ENCODE measurements around the gene ANKRD39. TPM values are rescaled to one million over a fixed set of nuclear protein-coding genes. Genes with fewer than 3 reads are reported as not detected.
A peak's percentile ranks its signal among the peaks of the same experiment; 100 is the strongest.
"Not testable (repeated sequence)": the region's sequence is repeated elsewhere in the genome, so short reads cannot be mapped to it uniquely, and the experiment has no call there.

The ANKRD39 gene
- total RNA-seq, 1 experiment from 2014 or later = 21.5 TPM

DNA sequence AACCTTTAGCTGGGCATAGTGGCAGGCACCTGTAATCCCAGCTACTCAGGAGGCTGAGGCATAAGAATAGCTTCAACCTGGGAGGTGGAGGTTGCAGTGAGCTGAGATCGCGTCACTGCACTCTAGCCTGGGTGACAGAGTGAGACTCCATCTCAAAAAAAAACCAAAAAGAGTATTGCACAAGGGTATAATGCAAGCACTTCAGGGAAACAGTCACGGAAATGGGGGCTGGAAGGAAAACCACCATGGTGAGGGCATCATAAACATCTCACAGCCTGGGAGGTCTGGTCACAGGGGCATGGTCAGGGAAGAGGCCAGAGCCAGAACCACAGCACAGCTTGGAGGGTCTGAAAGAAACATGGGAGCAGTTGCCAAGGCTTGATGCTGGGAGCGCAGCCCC, 5.2 kb upstream of the ANKRD39 start:
- H3K27me3 ChIP-seq (replicated peaks); H3K27ac ChIP-seq; H3K9me3 ChIP-seq (replicated peaks); H3K4me3 ChIP-seq: not testable (repeated sequence)
- H3K4me1 ChIP-seq (replicated peaks) = peaks cover 28% of the 10 kb centered on the region
- peaks cover 80% of the 10 kb centered on the region for H3K36me3 ChIP-seq
- DNase-seq (ENCODE audit: low read depth in 1 of 2, low spot score in 2 of 2) = peak in 1 of 2 experiments; percentile 19

DNA sequence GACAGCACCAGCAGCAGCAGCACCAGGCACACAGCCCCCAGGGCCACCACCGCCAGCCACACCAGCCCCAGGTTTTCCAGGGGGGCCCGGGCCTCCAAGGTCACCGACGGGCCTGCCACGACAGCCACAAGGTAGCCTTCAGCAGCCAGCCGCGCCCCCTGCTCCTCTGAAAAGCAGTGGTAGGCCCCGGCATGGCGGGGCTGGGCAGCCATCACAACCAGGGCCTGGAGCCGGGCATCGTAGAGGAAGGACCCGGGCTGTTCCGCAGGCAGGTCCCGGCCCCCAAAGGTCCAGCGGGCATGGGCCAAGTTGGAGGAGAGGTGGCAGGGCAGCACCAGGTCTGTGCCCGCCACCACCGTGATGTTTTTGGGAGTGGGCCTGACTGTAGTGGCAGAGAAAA, 3.3 kb upstream of the ANKRD39 start:
- Histone ChIP-seq H3K4me3 (no peak overlapping the region), H3K4me1 (replicated peaks) (peaks cover 28% of the 10 kb centered on the region), H3K27me3 (replicated peaks) (no peaks in the 10 kb centered on the region), H3K9me3 (replicated peaks) (no peaks in the 10 kb centered on the region; the same call in 1 of the 2 replicates), H3K27ac (no peak overlapping the region), H3K36me3 (peaks cover 66% of the 10 kb centered on the region)
- DNase-seq (ENCODE audit: low read depth in 1 of 2, low spot score in 2 of 2) = no peak

DNA sequence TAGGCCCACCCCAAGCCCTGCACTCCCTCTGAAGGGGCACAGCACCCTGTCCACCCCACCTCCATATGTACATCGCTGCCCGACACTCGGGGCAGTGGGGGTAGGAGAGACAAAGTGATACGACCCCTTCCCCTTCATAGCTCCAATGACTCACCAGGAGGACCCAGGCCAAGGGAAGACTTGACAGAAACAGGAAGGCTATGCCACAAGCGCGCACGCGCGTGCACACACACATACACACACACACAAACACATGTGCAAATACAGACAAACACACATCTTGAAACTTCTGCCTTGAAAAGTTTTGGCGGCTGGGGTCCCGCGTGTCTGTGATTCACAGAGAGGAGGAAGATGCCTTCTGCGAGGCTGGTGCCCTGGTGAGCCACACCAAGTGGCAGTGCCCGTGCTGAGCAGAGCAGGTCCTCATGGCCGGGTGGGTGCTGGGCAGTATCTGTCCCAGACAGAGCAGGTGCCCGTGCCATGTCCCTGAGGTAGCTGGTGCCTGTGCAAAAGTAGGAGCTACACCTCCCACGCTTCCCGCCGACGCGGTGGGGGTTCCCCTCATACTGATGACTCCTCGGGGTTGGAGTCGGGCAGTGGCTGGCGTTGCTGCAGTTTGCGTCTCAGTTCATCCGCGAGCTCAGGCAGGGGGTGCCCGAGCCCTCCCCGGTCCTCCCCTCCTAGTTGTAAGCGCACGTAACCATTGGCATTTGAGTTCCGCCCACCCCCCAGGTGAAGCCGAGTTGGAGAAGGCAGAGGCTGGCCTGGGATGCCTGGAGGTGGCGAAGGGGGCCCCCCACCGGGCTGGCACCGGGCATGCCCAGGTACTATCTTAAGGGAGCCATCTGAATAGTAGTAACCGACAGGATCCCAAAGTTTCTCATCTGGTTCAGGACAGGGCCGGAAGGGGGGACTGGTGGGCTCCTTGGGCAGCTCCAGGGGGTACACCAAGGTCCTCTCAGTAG, 2.5 kb upstream of the ANKRD39 start:
- no peak for DNase-seq (ENCODE audit: low read depth in 1 of 2, low spot score in 2 of 2)
- no peaks in the 10 kb centered on the region for H3K27me3 ChIP-seq (replicated peaks)
- peaks cover 28% of the 10 kb centered on the region for H3K4me1 ChIP-seq (replicated peaks)
- no peak overlapping the region for H3K4me3 ChIP-seq
- H3K27ac ChIP-seq = no peak overlapping the region
- H3K36me3 ChIP-seq = peaks cover 59% of the 10 kb centered on the region
- H3K9me3 ChIP-seq (replicated peaks) = no peaks in the 10 kb centered on the region; the same call in 1 of the 2 replicates

DNA sequence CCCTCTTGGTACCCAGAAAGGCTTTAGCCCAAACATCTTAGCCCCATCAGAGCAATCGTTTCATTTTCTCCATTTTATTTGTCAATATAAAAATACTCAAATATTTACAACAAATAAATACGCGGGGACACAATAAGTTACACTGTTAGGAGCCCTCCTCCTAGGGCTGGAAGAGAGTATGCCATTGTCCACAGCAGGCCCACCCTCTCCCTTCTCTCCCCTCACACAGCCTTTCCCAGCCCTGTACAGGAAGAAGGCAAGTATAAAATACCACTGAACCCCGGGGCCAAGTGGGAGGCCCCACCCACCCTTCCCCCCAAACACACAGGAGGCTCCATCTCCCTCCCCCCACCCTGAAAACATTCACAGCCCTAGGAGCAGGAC, 1.9 kb upstream of the ANKRD39 start:
- DNase-seq (ENCODE audit: low read depth in 1 of 2, low spot score in 2 of 2) = no peak
- peaks cover 28% of the 10 kb centered on the region for H3K4me1 ChIP-seq (replicated peaks)
- H3K36me3 ChIP-seq = peaks cover 52% of the 10 kb centered on the region
- no peaks in the 10 kb centered on the region; the same call in 1 of the 2 replicates for H3K9me3 ChIP-seq (replicated peaks)
- H3K4me3 ChIP-seq = no peak overlapping the region
- no peaks in the 10 kb centered on the region for H3K27me3 ChIP-seq (replicated peaks)
- H3K27ac ChIP-seq = no peak overlapping the region

DNA sequence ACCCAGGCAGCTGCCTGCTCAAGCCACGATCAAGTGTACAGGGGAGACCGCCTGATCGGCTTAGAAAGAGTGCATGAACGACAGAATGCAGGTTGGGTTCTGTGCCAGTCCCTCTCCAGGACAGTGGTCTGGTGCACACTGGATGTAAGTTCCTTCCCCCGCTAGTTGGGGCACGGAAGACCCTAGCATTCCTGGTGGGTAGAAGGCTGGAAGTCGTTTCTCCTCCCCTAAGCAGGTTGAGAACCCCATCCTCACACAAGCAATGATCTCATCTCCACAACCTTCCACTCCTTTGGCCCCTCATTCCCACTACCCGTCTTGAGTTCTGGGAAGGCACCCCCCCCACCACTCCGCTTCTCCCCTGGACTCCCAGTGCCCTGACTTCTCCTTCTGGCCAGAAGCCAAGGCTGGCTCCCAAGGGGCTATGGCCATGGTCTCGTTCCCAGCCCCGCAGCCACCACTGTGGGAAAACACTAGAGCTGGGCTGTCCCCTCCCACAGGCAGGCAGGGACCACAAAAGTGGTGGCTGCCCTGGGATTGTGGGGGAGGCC, 1.4 kb upstream of the ANKRD39 start:
- Histone ChIP-seq H3K9me3 (replicated peaks) (no peaks in the 10 kb centered on the region; the same call in 1 of the 2 replicates), H3K4me3 (no peak overlapping the region), H3K27ac (no peak overlapping the region)

DNA sequence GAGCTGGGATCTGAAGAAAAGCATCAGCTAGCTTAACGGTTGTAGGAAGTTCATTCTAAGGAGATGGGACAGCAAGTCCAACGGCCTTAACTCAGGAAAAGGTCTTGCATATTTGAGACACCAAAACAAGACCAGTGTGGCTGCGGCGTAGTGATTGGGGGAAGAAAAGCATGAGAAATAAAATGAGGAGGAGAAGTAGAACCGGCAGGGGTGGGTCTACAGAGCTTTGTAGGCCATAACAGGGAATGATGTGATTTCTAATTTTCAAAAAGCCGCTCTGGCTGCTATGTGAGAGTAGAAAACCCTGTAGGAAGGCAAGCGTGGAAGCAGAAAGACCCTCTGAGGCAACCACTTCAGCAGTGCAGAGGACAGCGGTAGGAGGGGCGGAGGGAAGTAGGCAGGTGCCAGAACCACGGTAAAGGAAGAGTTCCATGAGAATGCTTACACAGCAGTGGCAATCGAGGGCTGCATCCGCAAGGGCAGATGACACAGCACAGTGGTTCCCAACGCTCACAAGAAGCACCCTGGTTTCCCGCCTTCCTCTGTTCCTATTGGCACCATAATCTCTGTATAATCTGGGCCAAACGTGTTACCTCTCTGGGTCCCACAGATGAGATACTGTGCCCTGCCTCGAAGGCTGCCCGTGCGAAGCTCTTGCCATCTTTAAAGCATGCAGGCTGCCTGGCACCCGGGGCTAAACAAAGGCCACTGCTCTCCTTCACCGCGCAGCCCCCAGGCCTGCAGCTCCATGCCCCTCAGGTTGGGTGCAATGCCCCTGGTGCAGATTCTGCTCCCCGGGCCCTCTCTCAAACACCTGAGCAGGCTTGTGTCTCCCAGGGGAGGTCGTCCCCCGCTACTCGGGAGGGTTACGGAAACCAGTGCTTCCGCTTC, 795 bp downstream of the ANKRD39 start:
- Histone ChIP-seq H3K27me3 (replicated peaks) (no peaks in the 10 kb centered on the region), H3K9me3 (replicated peaks) (no peaks in the 10 kb centered on the region; the same call in 1 of the 2 replicates), H3K27ac (peak overlapping the region; percentile 38; the same call in 1 of the 2 replicates), H3K4me1 (replicated peaks) (peaks cover 19% of the 10 kb centered on the region), H3K4me3 (peak overlapping the region; percentile 75), H3K36me3 (peaks cover 36% of the 10 kb centered on the region)
- DNase-seq (ENCODE audit: low read depth in 1 of 2, low spot score in 2 of 2) = peak in 1 of 2 experiments; percentile 32

More for the DNA sequence above, 1.4 kb upstream of the ANKRD39 start:
- Histone ChIP-seq H3K4me1 (replicated peaks) (peaks cover 28% of the 10 kb centered on the region), H3K36me3 (peaks cover 47% of the 10 kb centered on the region), H3K27me3 (replicated peaks) (no peaks in the 10 kb centered on the region)
- DNase-seq (ENCODE audit: low read depth in 1 of 2, low spot score in 2 of 2) = no peak

DNA sequence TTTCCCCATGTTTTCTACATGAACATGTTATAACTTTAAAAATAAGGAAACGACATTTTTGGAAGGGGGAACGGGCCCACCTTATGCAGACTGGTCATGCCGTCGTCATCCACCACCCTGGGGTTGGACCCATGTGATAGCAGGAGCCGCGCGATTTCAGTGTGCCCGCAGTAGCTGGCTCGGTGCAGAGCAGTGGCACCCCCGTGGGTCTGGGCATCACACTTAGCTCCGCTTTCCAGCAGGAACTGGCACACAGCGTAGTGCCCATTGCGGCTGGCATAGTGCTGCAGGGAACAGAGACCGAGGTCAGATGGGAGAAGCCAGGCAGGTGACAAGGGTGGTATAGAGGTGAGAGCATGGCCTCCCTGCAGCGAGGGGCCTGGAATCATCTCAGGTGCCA, 4.5 kb downstream of the ANKRD39 start:
- H3K27ac ChIP-seq = no peak overlapping the region
- no peaks in the 10 kb centered on the region for H3K9me3 ChIP-seq (replicated peaks)
- H3K27me3 ChIP-seq (replicated peaks) = no peaks in the 10 kb centered on the region
- DNase-seq (ENCODE audit: low read depth in 1 of 2, low spot score in 2 of 2) = no peak
- peaks cover 25% of the 10 kb centered on the region for H3K36me3 ChIP-seq
- peaks cover 13% of the 10 kb centered on the region for H3K4me1 ChIP-seq (replicated peaks)
- no peak overlapping the region for H3K4me3 ChIP-seq

DNA sequence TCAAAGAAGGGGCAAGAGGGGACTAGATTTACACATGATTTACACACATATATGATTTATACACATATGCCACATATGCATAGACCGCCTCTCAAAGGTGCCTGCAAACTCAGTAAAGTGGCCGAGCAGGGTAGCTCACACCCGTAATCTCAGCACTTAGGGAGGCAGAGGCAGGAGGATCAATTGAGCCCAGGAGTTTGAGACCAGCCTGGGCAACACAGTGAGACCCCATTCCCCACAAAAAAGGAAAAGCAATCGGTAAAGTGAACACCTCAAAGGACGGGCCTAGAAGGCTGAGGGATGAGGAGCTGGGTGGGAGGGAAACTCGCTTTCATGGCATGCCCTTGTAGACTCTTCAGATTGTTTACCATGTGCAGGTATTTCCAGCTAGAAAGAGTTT, 5.1 kb downstream of the ANKRD39 start:
- Histone ChIP-seq H3K9me3 (replicated peaks) (no peaks in the 10 kb centered on the region), H3K4me3 (no peak overlapping the region), H3K27ac (no peak overlapping the region), H3K36me3 (peaks cover 30% of the 10 kb centered on the region), H3K27me3 (replicated peaks) (no peaks in the 10 kb centered on the region), H3K4me1 (replicated peaks) (peaks cover 11% of the 10 kb centered on the region)
- DNase-seq (ENCODE audit: low read depth in 1 of 2, low spot score in 2 of 2) = no peak

DNA sequence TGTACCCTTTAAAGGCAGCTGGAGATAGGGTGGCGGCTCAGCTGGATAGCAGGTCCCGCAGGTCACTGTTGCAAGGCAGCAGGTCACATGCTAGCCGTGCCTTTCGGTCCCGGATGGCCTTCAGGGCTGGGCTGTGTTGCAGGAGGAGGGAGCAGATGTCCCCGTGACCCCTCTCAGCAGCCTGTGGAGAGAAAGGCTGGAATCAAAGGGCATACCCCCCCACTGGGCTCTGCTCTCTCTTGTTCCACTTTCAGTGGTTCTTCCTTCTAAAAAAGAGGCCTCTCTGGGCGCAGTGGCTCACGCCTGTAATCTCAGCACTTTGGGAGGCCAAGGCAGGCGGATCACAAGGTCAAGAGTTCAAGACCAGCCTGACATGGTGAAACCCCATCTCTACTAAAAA, 9.6 kb downstream of the ANKRD39 start:
- H3K36me3 ChIP-seq = peaks cover 28% of the 10 kb centered on the region
- no peak for DNase-seq (ENCODE audit: low read depth in 1 of 2, low spot score in 2 of 2)
- no peaks in the 10 kb centered on the region for H3K9me3 ChIP-seq (replicated peaks)
- no peaks in the 10 kb centered on the region for H3K4me1 ChIP-seq (replicated peaks)
- H3K4me3 ChIP-seq = no peak overlapping the region
- H3K27ac ChIP-seq = no peak overlapping the region
- H3K27me3 ChIP-seq (replicated peaks) = no peaks in the 10 kb centered on the region

DNA sequence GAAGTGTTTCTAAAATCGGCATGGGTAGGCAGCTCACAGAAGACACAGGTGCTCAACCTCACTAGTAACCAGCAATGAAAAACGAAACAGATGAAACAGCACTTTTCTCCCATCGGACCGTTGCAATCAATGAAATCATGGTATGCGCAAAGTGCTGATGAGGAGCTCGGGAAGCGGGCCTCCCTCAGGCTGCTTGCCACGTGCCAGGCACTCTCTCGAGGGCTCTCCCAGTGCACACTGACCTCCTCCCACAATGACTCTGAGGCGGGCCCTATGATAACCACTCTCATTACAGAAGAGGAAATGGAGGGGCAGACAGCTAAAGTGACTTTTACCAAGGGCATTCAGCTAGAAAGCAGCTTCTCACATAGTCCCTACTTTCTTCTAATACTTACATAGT, 10.2 kb downstream of the ANKRD39 start:
- Histone ChIP-seq H3K4me1 (replicated peaks) (no peaks in the 10 kb centered on the region), H3K27ac (no peak overlapping the region), H3K36me3 (peaks cover 22% of the 10 kb centered on the region), H3K9me3 (replicated peaks) (no peaks in the 10 kb centered on the region), H3K4me3 (no peak overlapping the region), H3K27me3 (replicated peaks) (no peaks in the 10 kb centered on the region)
- no peak for DNase-seq (ENCODE audit: low read depth in 1 of 2, low spot score in 2 of 2)

DNA sequence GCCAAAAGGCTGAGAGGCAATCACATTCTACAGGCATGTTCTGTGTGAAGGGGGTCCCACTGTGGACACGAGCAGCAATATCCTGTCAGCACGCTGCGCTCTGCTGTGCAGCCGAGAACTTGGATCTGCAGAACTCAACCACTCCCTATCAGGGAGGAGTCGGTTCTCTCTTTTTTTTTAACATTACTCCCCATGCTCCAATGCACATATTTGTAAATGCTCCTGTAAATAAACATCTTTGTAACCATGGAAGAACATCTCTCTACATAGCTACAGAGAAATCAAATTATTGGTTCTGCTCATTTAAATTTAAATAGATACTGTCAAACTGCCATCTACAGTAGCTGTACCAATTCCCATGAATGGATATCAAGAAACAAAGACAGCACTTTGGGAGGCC, 11.0 kb downstream of the ANKRD39 start:
- no peaks in the 10 kb centered on the region for H3K27me3 ChIP-seq (replicated peaks)
- H3K9me3 ChIP-seq (replicated peaks) = no peaks in the 10 kb centered on the region
- no peaks in the 10 kb centered on the region for H3K4me1 ChIP-seq (replicated peaks)
- no peak overlapping the region for H3K27ac ChIP-seq
- H3K4me3 ChIP-seq = no peak overlapping the region
- H3K36me3 ChIP-seq = peaks cover 20% of the 10 kb centered on the region
- DNase-seq (ENCODE audit: low read depth in 1 of 2, low spot score in 2 of 2) = no peak

DNA sequence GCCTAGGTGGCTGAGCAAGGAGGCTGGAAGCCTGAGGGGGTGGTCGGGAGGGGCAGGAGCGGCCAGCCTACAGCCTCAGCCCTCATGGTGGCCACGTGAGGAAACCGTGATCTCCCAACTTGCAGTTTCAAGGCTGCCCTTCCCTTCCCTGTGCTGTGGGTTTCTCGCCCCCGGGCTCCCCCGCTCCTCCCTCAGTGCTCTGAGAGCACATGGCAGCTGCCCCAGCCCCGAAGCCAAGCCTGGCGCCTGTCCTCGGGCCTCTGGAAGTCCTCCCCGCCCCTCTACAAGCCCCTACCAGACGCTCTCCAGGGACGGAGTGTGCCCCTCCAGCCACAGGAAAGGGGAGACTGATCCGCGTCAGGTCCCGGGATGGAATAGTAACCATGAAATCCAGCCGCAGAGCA, 13.4 kb downstream of the ANKRD39 start:
- H3K4me3 ChIP-seq = no peak overlapping the region
- H3K27me3 ChIP-seq (replicated peaks) = no peaks in the 10 kb centered on the region
- H3K4me1 ChIP-seq (replicated peaks) = no peaks in the 10 kb centered on the region
- peaks cover 7% of the 10 kb centered on the region for H3K36me3 ChIP-seq
- DNase-seq (ENCODE audit: low read depth in 1 of 2, low spot score in 2 of 2) = no peak
- no peak overlapping the region for H3K27ac ChIP-seq
- H3K9me3 ChIP-seq (replicated peaks) = no peaks in the 10 kb centered on the region

DNA sequence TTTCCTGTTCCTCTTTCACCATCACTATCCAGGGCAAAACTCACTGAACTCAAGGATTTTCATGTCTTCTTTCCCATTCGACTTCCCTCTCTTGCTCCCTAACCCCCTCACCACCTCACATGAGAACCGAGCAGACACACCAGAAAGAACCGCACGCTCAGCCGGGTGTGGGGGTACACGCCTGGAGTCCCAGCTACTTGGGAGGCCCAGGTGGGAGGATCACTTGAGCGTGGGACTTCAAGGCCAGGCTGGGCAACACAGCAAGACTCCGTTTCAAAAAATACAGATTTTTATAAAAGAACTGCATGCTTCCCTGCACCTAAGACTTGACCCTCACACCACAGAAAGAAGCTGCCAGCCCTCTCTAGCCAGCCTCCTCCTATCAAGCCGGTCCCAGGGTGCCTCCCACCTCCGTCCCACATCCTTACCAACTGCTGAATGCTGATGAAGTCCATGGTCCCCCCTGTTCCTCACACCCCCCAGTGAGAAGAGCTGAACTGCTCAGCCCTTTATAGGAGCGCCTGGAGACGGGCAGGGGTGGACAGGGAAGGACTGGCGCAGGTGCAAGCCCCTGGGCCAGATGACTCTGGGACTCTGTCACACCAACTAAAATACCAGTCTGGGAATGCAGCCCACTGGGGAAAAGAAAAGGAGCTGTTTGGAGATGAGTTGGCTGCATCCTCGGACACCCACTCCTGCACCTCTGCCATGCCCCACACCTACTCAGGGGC, 14.1 kb downstream of the ANKRD39 start, which contains the start of gene ANKRD23:
Gene ANKRD23 (minus strand): TSS at position 484 of the 731 bp plus-strand sequence. CDS start 29 bp downstream, at position 455.
- no peak within 1 kb of the TSS for H3K4me3 ChIP-seq
- peaks cover 7% of the 10 kb centered on the region for H3K36me3 ChIP-seq
- H3K27ac ChIP-seq = no peak within 1 kb of the TSS
- H3K9me3 ChIP-seq (replicated peaks) = no peaks in the 10 kb centered on the region
- no peaks in the 10 kb centered on the region for H3K4me1 ChIP-seq (replicated peaks)
- DNase-seq (ENCODE audit: low read depth in 1 of 2, low spot score in 2 of 2) = no peak
- H3K27me3 ChIP-seq (replicated peaks) = no peaks in the 10 kb centered on the region

Measured in SJSA1 (cell line).